ENCODE results near the gene DGKE. TPM values are rescaled to one million over a fixed set of nuclear protein-coding genes. Genes with fewer than 3 reads are reported as not detected.

The DGKE gene
- total and polyA plus RNA-seq, 2 of the 13 experiments (the other 11 are each of a cell fraction or from before 2014, with no cell fraction given): 3.2 to 5.3 TPM

DNA sequence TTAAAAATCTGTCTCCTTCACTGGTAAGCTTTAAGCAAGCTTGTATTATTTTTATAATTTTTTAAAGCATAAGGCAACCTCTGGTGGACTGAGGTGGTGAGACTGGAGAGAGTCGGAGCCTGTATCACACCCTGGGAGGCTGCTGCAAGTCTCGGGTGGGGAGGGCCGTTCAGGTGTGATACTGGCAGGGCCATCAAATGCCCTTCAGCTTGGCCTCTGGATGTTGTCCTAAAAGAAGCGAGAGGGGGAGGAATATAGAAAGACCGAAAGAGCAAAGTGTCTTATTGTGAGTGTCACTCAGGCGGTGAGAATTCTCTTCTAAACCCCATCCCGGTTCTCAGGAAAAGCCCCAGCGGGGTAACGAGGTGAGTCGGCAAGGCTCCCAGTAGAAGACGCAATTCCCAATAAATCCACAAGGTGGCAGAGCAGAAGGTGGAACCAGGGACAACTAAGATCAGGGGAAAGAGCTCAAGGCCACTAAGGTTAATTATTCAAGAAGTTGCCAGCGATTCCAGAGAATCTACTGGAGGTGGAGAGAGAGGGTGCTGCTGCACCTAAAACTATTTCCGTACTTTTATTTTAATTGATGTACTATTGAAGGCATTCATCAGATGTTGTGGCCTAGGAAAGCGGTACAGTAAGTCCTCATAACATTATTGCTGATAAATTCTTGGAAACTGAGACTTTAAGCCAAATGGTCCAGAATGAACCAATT is 14.4 kb upstream of the DGKE start (continued):
- TF ChIP-seq ATF2 (CRISPR knock-in tag; IDR thresholded peaks at IDR 0.05) (peak; percentile 46; the same call in 1 of the 2 replicates), ERF (CRISPR knock-in tag; IDR thresholded peaks at IDR 0.05) (peak; percentile 86; the same call in 1 of the 2 replicates), KDM3A (CRISPR knock-in tag; IDR thresholded peaks at IDR 0.05; ENCODE audit: low read depth) (peak; percentile 46; the same call in 1 of the 2 replicates), FOXA1 (IDR thresholded peaks at IDR 0.05) (no peak), FOXA1 (CRISPR knock-in tag; IDR thresholded peaks at IDR 0.05) (no peak), ZBTB34 (CRISPR knock-in tag; IDR thresholded peaks at IDR 0.05) (no peak), ETV5 (CRISPR knock-in tag; IDR thresholded peaks at IDR 0.05; ENCODE audit: borderline replicate concordance) (peak; percentile 50; the same call in 1 of the 2 replicates), ZNF383 (CRISPR knock-in tag; IDR thresholded peaks at IDR 0.05; ENCODE audit: borderline replicate concordance) (no peak), ZMAT5 (CRISPR knock-in tag; IDR thresholded peaks at IDR 0.05; ENCODE audit: borderline replicate concordance, low read depth) (no peak), MAX (IDR thresholded peaks at IDR 0.05) (no peak), ELF3 (CRISPR knock-in tag; IDR thresholded peaks at IDR 0.05) (peak; percentile 66; the same call in 1 of the 2 replicates), ZNF292 (CRISPR knock-in tag; IDR thresholded peaks at IDR 0.05; ENCODE audit: borderline replicate concordance, low read depth) (peak; percentile 76; the same call in 1 of the 2 replicates), BRD4 (CRISPR knock-in tag; IDR thresholded peaks at IDR 0.05) (no peak), HES4 (CRISPR knock-in tag; IDR thresholded peaks at IDR 0.05; ENCODE audit: borderline replicate concordance) (no peak), ZSCAN31 (CRISPR knock-in tag; IDR thresholded peaks at IDR 0.05; ENCODE audit: low read depth) (0 out of 2 replicates have a peak, but pooled peaks have one; percentile 25), SOX5 (CRISPR knock-in tag; IDR thresholded peaks at IDR 0.05; ENCODE audit: borderline replicate concordance) (peak; percentile 27; the same call in 1 of the 2 replicates), FOXA3 (CRISPR knock-in tag; IDR thresholded peaks at IDR 0.05) (peak; percentile 40; the same call in 1 of the 2 replicates), IRF2 (CRISPR knock-in tag; IDR thresholded peaks at IDR 0.05) (peak; percentile 80), POLR2AphosphoS2 (IDR thresholded peaks at IDR 0.05; ENCODE audit: low read depth, low read length) (no peak)
- TF ChIP-seq, protein P1, sequence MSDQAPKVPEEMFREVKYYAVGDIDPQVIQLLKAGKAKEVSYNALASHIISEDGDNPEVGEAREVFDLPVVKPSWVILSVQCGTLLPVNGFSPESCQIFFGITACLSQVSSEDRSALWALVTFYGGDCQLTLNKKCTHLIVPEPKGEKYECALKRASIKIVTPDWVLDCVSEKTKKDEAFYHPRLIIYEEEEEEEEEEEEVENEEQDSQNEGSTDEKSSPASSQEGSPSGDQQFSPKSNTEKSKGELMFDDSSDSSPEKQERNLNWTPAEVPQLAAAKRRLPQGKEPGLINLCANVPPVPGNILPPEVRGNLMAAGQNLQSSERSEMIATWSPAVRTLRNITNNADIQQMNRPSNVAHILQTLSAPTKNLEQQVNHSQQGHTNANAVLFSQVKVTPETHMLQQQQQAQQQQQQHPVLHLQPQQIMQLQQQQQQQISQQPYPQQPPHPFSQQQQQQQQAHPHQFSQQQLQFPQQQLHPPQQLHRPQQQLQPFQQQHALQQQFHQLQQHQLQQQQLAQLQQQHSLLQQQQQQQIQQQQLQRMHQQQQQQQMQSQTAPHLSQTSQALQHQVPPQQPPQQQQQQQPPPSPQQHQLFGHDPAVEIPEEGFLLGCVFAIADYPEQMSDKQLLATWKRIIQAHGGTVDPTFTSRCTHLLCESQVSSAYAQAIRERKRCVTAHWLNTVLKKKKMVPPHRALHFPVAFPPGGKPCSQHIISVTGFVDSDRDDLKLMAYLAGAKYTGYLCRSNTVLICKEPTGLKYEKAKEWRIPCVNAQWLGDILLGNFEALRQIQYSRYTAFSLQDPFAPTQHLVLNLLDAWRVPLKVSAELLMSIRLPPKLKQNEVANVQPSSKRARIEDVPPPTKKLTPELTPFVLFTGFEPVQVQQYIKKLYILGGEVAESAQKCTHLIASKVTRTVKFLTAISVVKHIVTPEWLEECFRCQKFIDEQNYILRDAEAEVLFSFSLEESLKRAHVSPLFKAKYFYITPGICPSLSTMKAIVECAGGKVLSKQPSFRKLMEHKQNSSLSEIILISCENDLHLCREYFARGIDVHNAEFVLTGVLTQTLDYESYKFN (CRISPR knock-in tag; conservative IDR thresholded peaks at IDR 0.05): peak; percentile 76
- TF ChIP-seq, protein P2, sequence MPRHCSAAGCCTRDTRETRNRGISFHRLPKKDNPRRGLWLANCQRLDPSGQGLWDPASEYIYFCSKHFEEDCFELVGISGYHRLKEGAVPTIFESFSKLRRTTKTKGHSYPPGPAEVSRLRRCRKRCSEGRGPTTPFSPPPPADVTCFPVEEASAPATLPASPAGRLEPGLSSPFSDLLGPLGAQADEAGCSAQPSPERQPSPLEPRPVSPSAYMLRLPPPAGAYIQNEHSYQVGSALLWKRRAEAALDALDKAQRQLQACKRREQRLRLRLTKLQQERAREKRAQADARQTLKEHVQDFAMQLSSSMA (CRISPR knock-in tag; IDR thresholded peaks at IDR 0.05): no peak
- TF ChIP-seq, protein P3, sequence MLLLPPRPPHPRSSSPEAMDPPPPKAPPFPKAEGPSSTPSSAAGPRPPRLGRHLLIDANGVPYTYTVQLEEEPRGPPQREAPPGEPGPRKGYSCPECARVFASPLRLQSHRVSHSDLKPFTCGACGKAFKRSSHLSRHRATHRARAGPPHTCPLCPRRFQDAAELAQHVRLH (CRISPR knock-in tag; IDR thresholded peaks at IDR 0.05; ENCODE audit: borderline replicate concordance, low read depth): 0 out of 2 replicates have a peak, but pooled peaks have one; percentile 52

All from HepG2 (cell line).